ENCODE results near the gene AMIGO1. TPM values are rescaled to one million over a fixed set of nuclear protein-coding genes. Genes with fewer than 3 reads are reported as not detected.

The AMIGO1 gene
- total and polyA plus RNA-seq, 12 donors: 3.8 to 27.9 (median 22.5) TPM

DNA sequence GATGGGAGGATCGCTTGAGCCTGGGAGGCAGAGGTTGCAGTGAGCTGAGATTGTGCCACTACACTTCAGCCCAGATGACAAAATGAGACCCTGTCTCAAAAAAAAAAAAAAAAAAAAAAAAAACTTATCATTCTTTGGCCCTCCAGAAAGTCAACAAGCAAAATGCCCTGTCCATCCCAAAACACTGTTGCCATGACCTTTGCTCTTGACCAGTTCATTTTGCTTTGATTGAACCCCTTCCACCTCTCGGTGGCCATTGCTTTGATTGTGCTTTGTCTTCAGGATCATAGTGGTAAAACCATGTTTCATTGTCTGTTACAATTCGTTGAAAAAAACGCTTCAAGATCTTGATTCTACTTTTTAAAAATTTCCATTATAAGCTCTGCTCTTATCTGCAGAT, 51.7 kb downstream of the AMIGO1 start:
- Histone ChIP-seq H3K4me1 (replicated peaks in 1 of 2) (no peaks in the 10 kb centered on the region), H3K27ac (no peak overlapping the region), H3K9me3 (replicated peaks in 1 of 3) (no peaks in the 10 kb centered on the region), H3K4me3 (no peak overlapping the region), H3K36me3 (replicated peaks in 1 of 2) (no peaks in the 10 kb centered on the region), H3K27me3 (no peaks in the 10 kb centered on the region)
- DNase-seq: no peak
- no peak for TF ChIP-seq POLR2A (IDR thresholded peaks at IDR 0.05)
- TF ChIP-seq, protein P1, sequence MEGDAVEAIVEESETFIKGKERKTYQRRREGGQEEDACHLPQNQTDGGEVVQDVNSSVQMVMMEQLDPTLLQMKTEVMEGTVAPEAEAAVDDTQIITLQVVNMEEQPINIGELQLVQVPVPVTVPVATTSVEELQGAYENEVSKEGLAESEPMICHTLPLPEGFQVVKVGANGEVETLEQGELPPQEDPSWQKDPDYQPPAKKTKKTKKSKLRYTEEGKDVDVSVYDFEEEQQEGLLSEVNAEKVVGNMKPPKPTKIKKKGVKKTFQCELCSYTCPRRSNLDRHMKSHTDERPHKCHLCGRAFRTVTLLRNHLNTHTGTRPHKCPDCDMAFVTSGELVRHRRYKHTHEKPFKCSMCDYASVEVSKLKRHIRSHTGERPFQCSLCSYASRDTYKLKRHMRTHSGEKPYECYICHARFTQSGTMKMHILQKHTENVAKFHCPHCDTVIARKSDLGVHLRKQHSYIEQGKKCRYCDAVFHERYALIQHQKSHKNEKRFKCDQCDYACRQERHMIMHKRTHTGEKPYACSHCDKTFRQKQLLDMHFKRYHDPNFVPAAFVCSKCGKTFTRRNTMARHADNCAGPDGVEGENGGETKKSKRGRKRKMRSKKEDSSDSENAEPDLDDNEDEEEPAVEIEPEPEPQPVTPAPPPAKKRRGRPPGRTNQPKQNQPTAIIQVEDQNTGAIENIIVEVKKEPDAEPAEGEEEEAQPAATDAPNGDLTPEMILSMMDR (IDR thresholded peaks at IDR 0.05): no peak
- WGBS, 4 donors: 78 to 85% (median 82%) methylated on average over 4 of the region's 4 CpGs
- intact Hi-C loops (cut with DNase I): no loop called here

DNA sequence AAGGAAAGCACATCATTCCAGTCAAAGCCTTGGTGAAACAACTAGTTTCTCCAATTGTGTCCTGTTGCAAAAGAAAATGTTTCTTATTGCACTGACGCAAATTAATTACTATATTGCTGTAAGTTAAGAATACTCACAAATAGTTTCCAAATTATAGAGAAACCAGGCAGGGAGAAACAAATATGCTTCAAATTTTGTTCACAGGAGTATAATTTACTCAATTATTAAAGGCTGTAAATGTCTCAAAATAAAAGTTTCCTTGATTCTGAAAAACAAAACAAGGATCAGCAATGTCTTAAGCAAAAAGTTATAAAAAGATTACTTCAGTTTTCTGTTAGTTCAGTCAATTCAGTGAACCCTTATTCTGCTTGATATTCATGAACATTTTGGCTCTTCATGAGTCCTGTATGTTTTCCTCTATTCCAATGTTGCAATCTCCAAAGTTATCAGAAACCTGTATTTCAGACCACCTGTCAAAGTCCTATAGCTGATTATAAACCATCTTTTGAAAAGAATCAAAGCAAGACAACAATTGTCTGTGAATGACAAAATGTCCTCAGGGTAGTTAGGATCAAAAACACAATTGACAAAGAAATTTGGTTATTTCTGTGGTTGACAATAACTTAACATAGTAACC, 54.9 kb downstream of the AMIGO1 start:
- no peak for DNase-seq
- Histone ChIP-seq H3K9me3 (replicated peaks in 1 of 3) (no peaks in the 10 kb centered on the region), H3K36me3 (replicated peaks in 1 of 2) (no peaks in the 10 kb centered on the region), H3K27ac (no peak overlapping the region), H3K27me3 (no peaks in the 10 kb centered on the region), H3K4me1 (replicated peaks in 1 of 2) (no peaks in the 10 kb centered on the region), H3K4me3 (no peak overlapping the region)
- WGBS, 4 donors: 89 to 96% (median 95%) methylated on average over 1 of the region's 1 CpG
- TF ChIP-seq, protein P1 (IDR thresholded peaks at IDR 0.05): no peak
- no peak for TF ChIP-seq POLR2A (IDR thresholded peaks at IDR 0.05)
- intact Hi-C loops (cut with DNase I): no loop called here

Other genes starting within 250 kb of the AMIGO1 start
- gene PSRC1, start 226.6 kb downstream of the AMIGO1 start, total RNA-seq: 10 to 100 TPM in 1 of 9 donors, 1 to 10 TPM in 7, under 1 TPM in 1; 0.52 to 13.2 (median 2.6) TPM
- gene PSRC1, start 226.6 kb downstream of the AMIGO1 start, polyA plus RNA-seq: 1 to 10 TPM; 1.7 to 5.8 (median 2.4) TPM
- 10 to 100 TPM in 1 of 9 donors, under 1 TPM in 3, not detected in 5; 0.32 to 12.3 (median 0.51) TPM for gene MYBPHL, start 202.7 kb downstream of the AMIGO1 start, total RNA-seq
- under 1 TPM in 2 of 3 donors, not detected in 1; 0.35 to 0.98 TPM for gene MYBPHL, start 202.7 kb downstream of the AMIGO1 start, polyA plus RNA-seq
- gene SORT1, start 111.8 kb downstream of the AMIGO1 start, total RNA-seq: 10 to 100 TPM; 20.1 to 56.8 (median 41.8) TPM
- gene SORT1, start 111.8 kb downstream of the AMIGO1 start, polyA plus RNA-seq: 10 to 100 TPM; 13.4 to 14.6 (median 14.2) TPM
- 100 to 1,000 TPM in 2 of 9 donors, 10 to 100 TPM in 7; 22.8 to 187 (median 67.8) TPM for gene PSMA5, start 83.3 kb downstream of the AMIGO1 start, total RNA-seq
- 100 to 1,000 TPM in 1 of 3 donors, 10 to 100 TPM in 2; 26.3 to 108 (median 40.1) TPM for gene PSMA5, start 83.3 kb downstream of the AMIGO1 start, polyA plus RNA-seq
- gene SYPL2, start 43.2 kb downstream of the AMIGO1 start, total RNA-seq: 10 to 100 TPM in 5 of 9 donors, 1 to 10 TPM in 4; 6.4 to 20.3 (median 13.6) TPM
- 10 to 100 TPM in 1 of 3 donors, 1 to 10 TPM in 2; 5.8 to 23.6 (median 8.5) TPM for gene SYPL2, start 43.2 kb downstream of the AMIGO1 start, polyA plus RNA-seq
- gene ATXN7L2, start 25.8 kb downstream of the AMIGO1 start, total RNA-seq: 10 to 100 TPM in 4 of 9 donors, 1 to 10 TPM in 5; 5.8 to 16.3 (median 9.1) TPM
- 100 to 1,000 TPM in 1 of 3 donors, 10 to 100 TPM in 1, 1 to 10 TPM in 1; 3.1 to 109 (median 45.5) TPM for gene ATXN7L2, start 25.8 kb downstream of the AMIGO1 start, polyA plus RNA-seq
- 10 to 100 TPM in 6 of 9 donors, 1 to 10 TPM in 3; 8.4 to 21.2 (median 13.8) TPM for gene CYB561D1, start 15.6 kb downstream of the AMIGO1 start, total RNA-seq
- gene CYB561D1, start 15.6 kb downstream of the AMIGO1 start, polyA plus RNA-seq: 1 to 10 TPM; 4.4 to 9.5 (median 7.8) TPM
- gene GPR61, start 30.1 kb upstream of the AMIGO1 start, total RNA-seq: 1 to 10 TPM in 2 of 9 donors, under 1 TPM in 5, not detected in 2; 0.11 to 4.9 (median 0.57) TPM
- 1 to 10 TPM in 1 of 3 donors, under 1 TPM in 2; 0.57 to 1.2 (median 0.88) TPM for gene GPR61, start 30.1 kb upstream of the AMIGO1 start, polyA plus RNA-seq
- 10 to 100 TPM in 1 of 9 donors, 1 to 10 TPM in 8; 2.8 to 12.0 (median 5.8) TPM for gene GNAI3, start 38.9 kb upstream of the AMIGO1 start, total RNA-seq
- gene GNAI3, start 38.9 kb upstream of the AMIGO1 start, polyA plus RNA-seq: 1 to 10 TPM; 1.6 to 7.7 (median 2.2) TPM
- gene GNAT2, start 109.9 kb upstream of the AMIGO1 start, total RNA-seq: under 1 TPM in 4 of 9 donors, not detected in 5; 0.22 to 0.95 (median 0.37) TPM
- gene GNAT2, start 109.9 kb upstream of the AMIGO1 start, polyA plus RNA-seq: under 1 TPM in 1 of 3 donors, not detected in 2; 0.29 TPM
- 100 to 1,000 TPM in 1 of 9 donors, 10 to 100 TPM in 8; 28.4 to 170 (median 71.5) TPM for gene AMPD2, start 110.1 kb upstream of the AMIGO1 start, total RNA-seq
- 100 to 1,000 TPM in 1 of 3 donors, 10 to 100 TPM in 2; 32.3 to 130 (median 60.7) TPM for gene AMPD2, start 110.1 kb upstream of the AMIGO1 start, polyA plus RNA-seq
- 10 to 100 TPM; 17.3 to 71.0 (median 31.9) TPM for gene GSTM4, start 146.4 kb upstream of the AMIGO1 start, total RNA-seq
- gene GSTM4, start 146.4 kb upstream of the AMIGO1 start, polyA plus RNA-seq: 10 to 100 TPM; 20.7 to 57.5 (median 40.8) TPM
- 100 to 1,000 TPM in 2 of 9 donors, 10 to 100 TPM in 7; 17.2 to 105 (median 59.5) TPM for gene GSTM2, start 158.3 kb upstream of the AMIGO1 start, total RNA-seq
- 100 to 1,000 TPM in 2 of 3 donors, 10 to 100 TPM in 1; 37.3 to 495 (median 360) TPM for gene GSTM2, start 158.3 kb upstream of the AMIGO1 start, polyA plus RNA-seq
- gene GSTM1, start 178.1 kb upstream of the AMIGO1 start, total RNA-seq: 100 to 1,000 TPM in 2 of 9 donors, under 1 TPM in 2, not detected in 5; 0.11 to 301 (median 75.1) TPM
- 100 to 1,000 TPM in 2 of 3 donors, not detected in 1; 114 to 242 TPM for gene GSTM1, start 178.1 kb upstream of the AMIGO1 start, polyA plus RNA-seq
- 1 to 10 TPM in 8 of 9 donors, under 1 TPM in 1; 0.48 to 5.5 (median 3.0) TPM for gene GSTM5, start 202.5 kb upstream of the AMIGO1 start, total RNA-seq
- 10 to 100 TPM in 1 of 3 donors, 1 to 10 TPM in 2; 1.6 to 10.5 (median 9.5) TPM for gene GSTM5, start 202.5 kb upstream of the AMIGO1 start, polyA plus RNA-seq
- 100 to 1,000 TPM in 2 of 9 donors, 10 to 100 TPM in 7; 14.5 to 117 (median 69.9) TPM for gene GSTM3, start 231.3 kb upstream of the AMIGO1 start, total RNA-seq
- 10 to 100 TPM; 50.2 to 88.1 (median 74.1) TPM for gene GSTM3, start 231.3 kb upstream of the AMIGO1 start, polyA plus RNA-seq

Data from adrenal gland (tissue), 12 donors.